GM12874 (cell line): ENCODE data around the gene RHBG.

Source experiments
- TF ChIP-seq, protein P1 (sequence below): IDR thresholded peaks from 2 replicates; pipeline ENCODE4 v1.5.1; 2011; ENCODE audit warnings: low read depth, mild to moderate bottlenecking, control low read depth, low read length, moderate library complexity; ENCODE audit not compliant: insufficient read depth

Gene RHBG

GRCh38 chr1:156400191-156400935 lies 31.4 kb downstream of the RHBG start:
- TF ChIP-seq, protein P1, sequence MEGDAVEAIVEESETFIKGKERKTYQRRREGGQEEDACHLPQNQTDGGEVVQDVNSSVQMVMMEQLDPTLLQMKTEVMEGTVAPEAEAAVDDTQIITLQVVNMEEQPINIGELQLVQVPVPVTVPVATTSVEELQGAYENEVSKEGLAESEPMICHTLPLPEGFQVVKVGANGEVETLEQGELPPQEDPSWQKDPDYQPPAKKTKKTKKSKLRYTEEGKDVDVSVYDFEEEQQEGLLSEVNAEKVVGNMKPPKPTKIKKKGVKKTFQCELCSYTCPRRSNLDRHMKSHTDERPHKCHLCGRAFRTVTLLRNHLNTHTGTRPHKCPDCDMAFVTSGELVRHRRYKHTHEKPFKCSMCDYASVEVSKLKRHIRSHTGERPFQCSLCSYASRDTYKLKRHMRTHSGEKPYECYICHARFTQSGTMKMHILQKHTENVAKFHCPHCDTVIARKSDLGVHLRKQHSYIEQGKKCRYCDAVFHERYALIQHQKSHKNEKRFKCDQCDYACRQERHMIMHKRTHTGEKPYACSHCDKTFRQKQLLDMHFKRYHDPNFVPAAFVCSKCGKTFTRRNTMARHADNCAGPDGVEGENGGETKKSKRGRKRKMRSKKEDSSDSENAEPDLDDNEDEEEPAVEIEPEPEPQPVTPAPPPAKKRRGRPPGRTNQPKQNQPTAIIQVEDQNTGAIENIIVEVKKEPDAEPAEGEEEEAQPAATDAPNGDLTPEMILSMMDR = no peak

- TF ChIP-seq, protein P1 = no peak
Measured at GRCh38 chr1:156401041-156401574, 32.1 kb downstream of the RHBG start.

DNA sequence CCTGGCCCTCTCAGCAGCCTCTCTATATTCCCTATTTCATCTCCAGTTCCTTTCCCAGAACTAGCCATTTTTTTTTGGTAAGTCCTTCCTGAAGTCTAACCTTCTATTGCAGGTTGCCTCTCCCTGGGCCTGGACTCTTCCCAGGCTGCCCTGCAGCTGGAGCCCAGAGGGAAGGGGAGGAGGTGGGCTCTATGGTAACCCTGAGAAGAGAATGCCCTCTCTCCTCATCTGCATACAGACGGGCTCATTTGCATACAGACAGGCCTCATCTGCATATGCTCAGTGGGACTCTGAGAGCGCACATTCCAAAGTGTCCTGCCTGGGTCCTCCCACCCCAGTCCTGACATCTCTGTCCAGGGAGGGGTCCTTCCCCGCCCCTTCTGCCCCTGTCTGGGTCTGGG lies 32.7 kb downstream of the RHBG start:
- TF ChIP-seq, protein P1 = no peak

DNA sequence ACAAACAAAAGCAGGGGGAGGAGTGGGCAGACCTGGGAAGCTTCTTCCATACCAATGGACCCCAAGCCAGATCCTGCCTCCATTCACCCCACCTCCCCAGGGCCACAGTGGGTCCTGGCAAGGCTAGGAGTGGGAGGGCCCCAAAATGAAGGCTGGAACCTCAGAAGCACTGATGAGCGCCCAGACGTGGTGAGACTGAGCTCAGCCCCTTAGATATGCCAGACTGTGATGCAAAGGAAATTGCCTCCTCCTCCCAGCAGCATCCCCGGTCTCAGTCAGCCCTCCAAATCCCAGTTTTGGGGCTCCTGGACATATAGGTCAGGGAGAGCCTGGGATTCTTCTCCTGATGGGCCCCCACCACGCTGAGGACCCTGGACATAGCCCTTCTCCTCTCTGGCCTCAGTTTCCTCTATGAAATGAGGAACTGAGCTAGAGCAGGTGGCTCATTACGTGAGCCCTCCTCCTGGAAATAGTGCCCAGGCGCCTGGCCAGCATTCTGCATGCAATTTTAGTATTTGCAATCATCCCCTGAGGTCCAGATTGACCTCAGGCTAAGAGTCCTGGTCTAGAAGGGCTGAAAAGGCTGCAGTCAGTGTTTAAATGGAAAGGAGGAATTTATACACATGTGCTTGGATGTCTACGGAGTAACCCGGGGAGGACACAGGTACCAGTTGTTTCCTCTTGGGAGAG lies 33.5 kb downstream of the RHBG start:
- TF ChIP-seq, protein P1 = no peak

- TF ChIP-seq, protein P1 = no peak
Measured at GRCh38 chr1:156405670-156406069, 36.7 kb downstream of the RHBG start.

DNA sequence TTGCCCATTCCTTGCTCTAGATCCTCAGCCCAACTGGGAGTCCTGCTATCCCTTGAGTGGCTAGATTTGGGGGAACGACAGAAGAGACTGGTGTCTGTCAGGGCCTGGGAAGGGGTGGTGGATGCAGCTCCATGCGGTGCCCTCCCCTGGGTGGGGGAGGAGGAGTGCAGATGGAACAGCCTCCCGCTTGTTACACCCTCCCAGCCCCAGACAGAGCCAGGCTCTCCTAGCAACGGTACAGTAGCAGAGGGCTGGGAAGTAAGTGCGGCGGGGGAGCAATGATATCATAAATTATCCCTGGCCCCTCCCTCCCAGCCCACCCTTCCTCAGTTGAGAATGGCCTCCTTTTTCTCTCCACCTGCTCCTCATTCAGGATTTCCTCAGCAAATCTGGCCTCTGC lies 37.2 kb downstream of the RHBG start:
- TF ChIP-seq, protein P1 = no peak

- TF ChIP-seq, protein P1 = no peak
Measured at GRCh38 chr1:156407344-156407743, 38.3 kb downstream of the RHBG start.
